GM23338 (cell line): Measurements from ENCODE around the gene PSKH1. TPM values are rescaled to one million over a fixed set of nuclear protein-coding genes. Genes with fewer than 3 reads are reported as not detected.

Source experiments
- ATAC-seq: fragments of 200-7000 bp; cut with Tn5 transposase; 3 replicates; pipeline ENCODE4 v1.9.1; 2020
- DNase-seq: peaks from one replicate; pipeline ENCODE4 v3.0.0-alpha.2; 2015; ENCODE audit warnings: low spot score
- H2AFZ ChIP-seq: fragments of 200-600 bp; sonication (generic); 2 replicates; pipeline ENCODE4 v1.8.0; 2016; ENCODE audit warnings: antibody characterized with exemption, mild to moderate bottlenecking, moderate library complexity
- H3F3A ChIP-seq: fragments of 200-600 bp; sonication (generic); replicated peaks from 2 replicates; pipeline ENCODE4 v1.8.0; 2017; ENCODE audit warnings: antibody characterized with exemption, mixed run types, low read depth
- H3K27ac ChIP-seq: fragments of 200-600 bp; sonication (generic); 2 replicates; pipeline ENCODE4 v1.6.1; 2016; ENCODE audit warnings: low read depth
- H3K27me3 ChIP-seq: fragments of 200-600 bp; sonication (generic); 2 replicates; pipeline ENCODE4 v1.8.0; 2016; ENCODE audit warnings: mild to moderate bottlenecking, mixed run types, moderate library complexity; ENCODE audit not compliant: insufficient read depth
- H3K36me3 ChIP-seq: fragments of 200-600 bp; sonication (generic); 2 replicates; pipeline ENCODE4 v1.8.0; 2016; ENCODE audit warnings: mild to moderate bottlenecking; ENCODE audit not compliant: insufficient read depth
- H3K4me1 ChIP-seq: fragments of 200-600 bp; sonication (generic); 2 replicates; pipeline ENCODE4 v1.8.0; 2016; ENCODE audit warnings: mild to moderate bottlenecking, moderate library complexity; ENCODE audit not compliant: insufficient read depth
- H3K4me2 ChIP-seq: fragments of 200-600 bp; sonication (generic); 2 replicates; pipeline ENCODE4 v1.7.1; 2017; ENCODE audit warnings: mixed run types
- H3K4me3 ChIP-seq: fragments of 200-600 bp; sonication (generic); 2 replicates; pipeline ENCODE4 v1.6.1; 2016; ENCODE audit warnings: mixed run types
- H3K79me2 ChIP-seq: fragments of 200-600 bp; sonication (generic); replicated peaks from 2 replicates; pipeline ENCODE4 v1.8.0; 2017; ENCODE audit warnings: mild to moderate bottlenecking; ENCODE audit not compliant: insufficient read depth
- H3K9me2 ChIP-seq: fragments of 200-600 bp; sonication (generic); 2 replicates; pipeline ENCODE4 v1.8.0; 2017; ENCODE audit not compliant: insufficient read depth
- H4K20me1 ChIP-seq: fragments of 200-600 bp; sonication (generic); replicated peaks from 2 replicates; pipeline ENCODE4 v1.8.0; 2017; ENCODE audit warnings: mild to moderate bottlenecking; ENCODE audit not compliant: insufficient read depth
- H3K27ac Mint-ChIP-seq: 2 replicates; pipeline ENCODE4 v1.8.0; 2020; ENCODE audit warnings: inconsistent platforms, mild to moderate bottlenecking, moderate library complexity, mixed read lengths
- H3K27me3 Mint-ChIP-seq: 3 replicates; pipeline ENCODE4 v1.8.0; 2022; ENCODE audit warnings: low read depth, mild to moderate bottlenecking, moderate library complexity, mixed read lengths, inconsistent platforms; ENCODE audit not compliant: insufficient read depth, poor library complexity
- H3K36me3 Mint-ChIP-seq: 3 replicates; pipeline ENCODE4 v1.8.0; 2021; ENCODE audit warnings: low read depth, mild to moderate bottlenecking, inconsistent platforms, moderate library complexity, mixed read lengths
- H3K4me1 Mint-ChIP-seq: 3 replicates; pipeline ENCODE4 v1.8.0; 2020; ENCODE audit warnings: mild to moderate bottlenecking, inconsistent platforms, mixed read lengths
- H3K4me3 Mint-ChIP-seq: 3 replicates; pipeline ENCODE4 v1.8.0; 2021; ENCODE audit warnings: moderate library complexity, mild to moderate bottlenecking, inconsistent platforms, mixed read lengths
- H3K9me3 Mint-ChIP-seq: 3 replicates; pipeline ENCODE4 v1.8.0; 2020; ENCODE audit warnings: moderate library complexity, mild to moderate bottlenecking, inconsistent platforms, mixed read lengths
- ETS1 ChIP-seq: IDR thresholded peaks from 2 replicates; pipeline ENCODE4 v1.6.1; 2016; ENCODE audit warnings: antibody characterized with exemption
- EZH2phosphoT487 ChIP-seq: fragments of 200-600 bp; sonication (generic); IDR thresholded peaks from one replicate; pipeline ENCODE4 v1.8.1; 2018; ENCODE audit warnings: antibody characterized with exemption; ENCODE audit not compliant: unreplicated experiment
- POLR2AphosphoS5 ChIP-seq: IDR thresholded peaks from 2 replicates; pipeline ENCODE4 v1.6.1; 2016; ENCODE audit warnings: antibody characterized with exemption, low read depth
- REST ChIP-seq: IDR thresholded peaks from one replicate; pipeline ENCODE4 v1.6.1; 2018; ENCODE audit warnings: antibody characterized with exemption; ENCODE audit not compliant: unreplicated experiment
- STAT1 ChIP-seq: IDR thresholded peaks from one replicate; pipeline ENCODE4 v1.6.1; 2016; ENCODE audit warnings: antibody characterized with exemption; ENCODE audit not compliant: unreplicated experiment
- polyA plus RNA-seq: library from polyadenylated mRNA; unstranded; fragments of >200 nt; fragmentation: Nextera tagmentation; extraction: Ambion mirVana; gene quantifications from 2 replicates; pipeline ENCODE4 v1.2.1, GENCODE V29; 2016
- total RNA-seq: library from RNA; depleted of rRNA; stranded (reverse); fragments of >200 nt; shearing (Covaris generic); gene quantifications from 2 replicates; pipeline ENCODE4 v1.2.3, GENCODE V29; 2014

PSKH1 gene
- total and polyA plus RNA-seq, 2 experiments from 2014 or later: 14.3 to 23.9 TPM

- peak overlapping the region; percentile 99 for H3K4me2 ChIP-seq
- peaks cover 10% of the 10 kb centered on the region; the same call in 1 of the 2 replicates for H3K4me1 ChIP-seq
- no peaks in the 10 kb centered on the region for H3K27me3 ChIP-seq
- DNase-seq: no peak
- peaks cover 3% of the 10 kb centered on the region for H4K20me1 ChIP-seq
- H3K36me3 Mint-ChIP-seq: peaks cover 20% of the 10 kb centered on the region; the same call in 2 of the 3 replicates
- H2AFZ ChIP-seq: no peak overlapping the region
- H3K27me3 Mint-ChIP-seq: peaks cover 41% of the 10 kb centered on the region
- peaks cover 5% of the 10 kb centered on the region; the same call in 1 of the 2 replicates for H3K79me2 ChIP-seq
- peaks cover 7% of the 10 kb centered on the region; the same call in 1 of the 2 replicates for H3F3A ChIP-seq
- peaks cover 21% of the 10 kb centered on the region for H3K4me1 Mint-ChIP-seq
- TF ChIP-seq REST (no peak), STAT1 (no peak), EZH2phosphoT487 (no peak), POLR2AphosphoS5 (peak; percentile 32)
- peak overlapping the region; percentile 84; the same call in 1 of the 2 replicates for H3K27ac Mint-ChIP-seq
- peak overlapping the region; percentile 98 for H3K4me3 ChIP-seq
- H3K4me3 Mint-ChIP-seq: peak overlapping the region; percentile 100
- no peaks in the 10 kb centered on the region for H3K9me2 ChIP-seq
- ATAC-seq: no peak
- no peaks in the 10 kb centered on the region for H3K36me3 ChIP-seq
- no peak overlapping the region for H3K27ac ChIP-seq
- H3K9me3 Mint-ChIP-seq: 0 out of 3 replicates have a peak, but pooled peaks cover 3% of the 10 kb centered on the region
Measured at GRCh38 chr16:67934306-67935100, 41.4 kb downstream of the PSKH1 start.

- peaks cover 20% of the 10 kb centered on the region; the same call in 2 of the 3 replicates for H3K36me3 Mint-ChIP-seq
- no peaks in the 10 kb centered on the region for H3K27me3 ChIP-seq
- H3K4me3 ChIP-seq: peak overlapping the region; percentile 98
- H3K4me1 Mint-ChIP-seq: peaks cover 21% of the 10 kb centered on the region
- H3K27ac ChIP-seq: no peak overlapping the region
- peaks cover 41% of the 10 kb centered on the region for H3K27me3 Mint-ChIP-seq
- no peaks in the 10 kb centered on the region for H3K9me2 ChIP-seq
- peak overlapping the region; percentile 99 for H3K4me2 ChIP-seq
- H3K4me3 Mint-ChIP-seq: peak overlapping the region; percentile 100
- TF ChIP-seq ETS1: no peak
- ATAC-seq: peak; percentile 7
- peaks cover 10% of the 10 kb centered on the region; the same call in 1 of the 2 replicates for H3K4me1 ChIP-seq
- H3K27ac Mint-ChIP-seq: peak overlapping the region; percentile 84
- DNase-seq: peak; percentile 33
- 0 out of 3 replicates have a peak, but pooled peaks cover 3% of the 10 kb centered on the region for H3K9me3 Mint-ChIP-seq
- H4K20me1 ChIP-seq: peaks cover 3% of the 10 kb centered on the region
- H2AFZ ChIP-seq: peak overlapping the region; percentile 91
- peaks cover 5% of the 10 kb centered on the region; the same call in 1 of the 2 replicates for H3K79me2 ChIP-seq
- H3F3A ChIP-seq: peaks cover 7% of the 10 kb centered on the region; the same call in 1 of the 2 replicates
- no peaks in the 10 kb centered on the region for H3K36me3 ChIP-seq
Measured at GRCh38 chr16:67935101-67935401, 42.0 kb downstream of the PSKH1 start.
